Stimulated activated CD8-positive, alpha-beta memory T cell treated with anti-CD3 and anti-CD28 coated beads, Interleukin-15, amount 100 ng/mL, for 48 hours (primary cell): ENCODE data around the gene SYDE1.

Experiments
- DNase-seq, 2 donors: peaks; one replicate each; pipeline ENCODE4 v3.0.0-alpha.2; 2020; ENCODE audit warnings: low read depth in 2 of 2

SYDE1 gene

GRCh38 chr19:15108145-15108844 is 1.1 kb downstream of the SYDE1 start:
- no peak for DNase-seq

DNA sequence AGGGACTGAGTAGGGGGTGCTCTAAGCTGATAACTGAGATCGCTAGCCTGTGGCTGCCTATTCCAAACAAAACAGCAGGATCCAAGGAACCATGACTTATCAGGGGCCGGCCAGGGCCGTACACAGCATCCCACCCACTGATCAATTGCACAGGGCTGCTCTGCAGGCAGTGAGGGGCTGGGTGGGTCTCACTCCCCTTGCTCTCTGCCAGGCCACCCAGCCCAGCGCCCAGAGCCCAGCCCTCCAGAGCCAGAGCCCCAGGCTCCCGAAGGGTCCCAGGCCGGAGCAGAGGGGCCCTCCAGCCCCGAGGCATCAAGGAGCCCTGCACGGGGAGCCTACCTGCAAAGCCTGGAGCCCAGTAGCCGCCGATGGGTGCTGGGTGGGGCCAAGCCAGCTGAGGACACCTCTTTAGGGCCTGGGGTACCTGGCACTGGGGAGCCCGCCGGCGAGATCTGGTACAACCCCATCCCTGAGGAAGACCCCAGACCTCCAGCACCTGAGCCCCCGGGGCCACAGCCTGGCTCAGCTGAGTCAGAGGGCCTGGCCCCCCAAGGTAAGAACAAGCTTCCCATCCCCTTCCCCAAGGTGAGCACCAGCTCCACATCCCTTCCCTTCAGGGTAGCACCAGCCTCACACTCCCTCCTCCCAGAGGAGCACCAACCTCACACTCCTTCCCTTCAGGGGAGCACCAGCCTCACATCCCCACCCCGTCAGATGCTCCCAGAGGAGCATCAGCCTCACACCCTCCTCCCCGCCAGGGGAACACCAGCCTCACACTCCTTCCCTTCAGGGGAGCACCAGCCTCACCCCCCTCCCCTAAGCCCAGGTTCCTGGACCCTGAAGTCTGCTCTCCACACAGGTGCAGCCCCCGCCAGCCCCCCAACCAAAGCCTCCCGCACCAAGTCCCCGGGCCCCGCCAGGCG is 1.9 kb downstream of the SYDE1 start:
- no peak for DNase-seq

- no peak for DNase-seq
Measured at GRCh38 chr19:15109768-15110417, 2.7 kb downstream of the SYDE1 start.

DNA sequence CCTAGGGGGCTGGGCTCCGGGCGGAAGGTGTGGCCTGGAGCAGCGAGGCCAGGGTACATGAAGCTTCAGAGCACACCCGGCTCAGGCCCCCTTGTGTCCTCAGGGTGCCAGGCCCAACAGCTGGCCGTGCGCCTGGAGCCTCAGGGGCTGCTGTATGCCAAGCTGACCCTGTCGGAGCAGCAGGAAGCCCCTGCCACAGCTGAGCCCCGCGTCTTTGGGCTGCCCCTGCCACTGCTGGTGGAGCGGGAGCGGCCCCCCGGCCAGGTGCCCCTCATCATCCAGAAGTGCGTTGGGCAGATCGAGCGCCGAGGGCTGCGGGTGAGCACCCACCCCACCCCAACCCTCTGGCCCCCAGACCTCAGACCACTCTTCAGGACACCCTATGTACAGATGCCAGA is 3.2 kb downstream of the SYDE1 start:
- no peak for DNase-seq

- DNase-seq: no peak
Measured at GRCh38 chr19:15111758-15112157, 4.6 kb downstream of the SYDE1 start.

GRCh38 chr19:15112385-15112784 is 5.2 kb downstream of the SYDE1 start:
- no peak for DNase-seq

- no peak for DNase-seq
Measured at GRCh38 chr19:15113245-15114152, 6.3 kb downstream of the SYDE1 start.

GRCh38 chr19:15114153-15114540 is 6.9 kb downstream of the SYDE1 start:
- DNase-seq: no peak

DNA sequence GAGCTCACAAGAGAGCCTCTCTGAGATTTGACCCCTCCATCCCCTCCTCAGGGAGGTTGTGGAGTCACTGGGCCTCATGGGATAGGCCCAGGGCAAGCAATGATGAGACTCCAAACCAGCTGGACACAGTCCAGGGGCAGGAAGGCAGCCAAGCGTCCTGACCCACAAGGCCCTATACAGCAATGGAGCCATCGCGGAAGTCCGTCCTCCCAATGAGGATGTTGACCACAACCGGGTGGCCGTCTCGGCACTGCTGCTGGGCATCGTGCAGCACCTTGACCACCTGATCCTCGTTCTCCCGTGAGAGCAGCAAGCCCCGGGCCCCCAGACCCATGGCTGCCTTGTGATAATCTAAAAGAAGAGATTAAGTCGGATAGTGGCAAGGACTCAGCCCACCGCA is 7.9 kb downstream of the SYDE1 start:
- no peak for DNase-seq

DNA sequence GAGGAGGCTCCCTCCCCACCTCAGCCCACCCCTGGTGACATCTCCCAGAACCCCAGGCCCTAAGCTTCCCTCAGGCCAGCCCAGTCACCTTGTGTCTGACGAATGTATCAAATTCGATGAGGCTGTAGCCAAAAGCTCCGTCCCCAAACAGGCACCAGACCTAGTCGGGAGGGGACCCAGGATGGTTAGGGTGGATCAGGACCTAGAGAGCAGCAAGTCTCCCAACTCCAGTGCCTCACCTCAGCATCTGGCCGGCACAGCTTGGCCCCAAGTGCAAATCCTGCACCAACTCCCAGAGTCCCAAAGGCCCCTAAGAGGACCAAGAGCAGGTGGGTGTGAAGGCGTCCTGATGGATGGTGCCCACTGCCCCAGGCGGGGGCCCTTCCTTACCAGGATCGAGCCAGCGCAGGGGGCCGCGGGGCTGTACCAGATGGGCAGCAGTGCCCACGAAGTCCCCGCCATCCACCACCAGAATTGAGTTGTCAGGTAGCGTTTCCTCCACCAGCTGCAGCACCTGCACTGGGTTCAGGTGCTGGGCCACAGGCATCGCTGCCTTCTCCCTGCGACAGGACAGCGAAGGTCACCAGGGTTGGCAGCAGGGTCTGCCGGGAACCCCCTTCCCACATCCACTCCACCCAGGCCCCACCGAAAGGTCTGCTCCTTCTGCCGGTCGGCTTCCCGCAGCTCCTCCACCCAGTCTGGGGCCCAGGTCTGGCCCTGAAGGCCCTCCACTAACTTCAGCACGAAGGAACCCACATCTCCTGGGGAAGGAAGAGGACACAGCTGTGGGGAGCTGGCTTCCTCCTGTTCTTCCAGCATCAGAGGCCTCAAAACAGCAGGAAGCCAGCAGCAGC is 8.8 kb downstream of the SYDE1 start:
- DNase-seq: no peak

- DNase-seq: no peak
Measured at GRCh38 chr19:15116856-15117255, 9.7 kb downstream of the SYDE1 start.

- no peak for DNase-seq
Measured at GRCh38 chr19:15118248-15118647, 11.0 kb downstream of the SYDE1 start.

DNA sequence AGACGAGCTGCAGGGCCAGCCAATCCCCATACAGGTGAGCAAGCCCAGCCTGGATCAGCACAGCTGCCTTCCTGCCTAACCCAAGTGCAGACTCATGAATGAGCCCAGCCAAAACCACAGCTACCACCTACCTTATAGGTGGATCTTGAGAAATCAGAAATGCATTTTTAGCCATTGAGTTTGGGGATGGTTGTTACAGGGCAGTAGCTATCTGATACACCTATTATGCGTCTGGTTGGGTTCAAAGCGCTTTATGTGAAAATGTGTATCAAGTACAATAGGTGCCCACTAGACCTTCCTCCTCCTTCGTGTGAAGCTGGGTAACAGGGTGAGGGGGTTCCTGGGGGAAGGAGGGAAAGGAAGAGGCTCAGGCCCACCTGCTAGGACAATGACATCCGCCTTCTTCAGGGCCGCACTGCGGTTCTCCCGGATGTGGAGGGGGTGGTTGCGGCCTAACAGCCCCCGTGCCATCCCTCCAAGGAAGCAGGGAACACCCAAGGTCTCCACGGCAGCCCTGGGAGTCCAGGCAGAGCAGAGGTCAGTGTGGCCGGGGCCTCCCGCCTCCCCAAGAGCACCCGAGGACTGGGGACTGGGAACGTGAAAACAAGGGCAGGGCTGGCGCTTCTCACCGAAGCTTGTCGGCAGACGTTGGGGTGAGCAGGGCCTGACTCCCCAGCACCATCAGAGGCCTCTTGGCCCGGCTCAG is 11.7 kb downstream of the SYDE1 start:
- no peak for DNase-seq

DNA sequence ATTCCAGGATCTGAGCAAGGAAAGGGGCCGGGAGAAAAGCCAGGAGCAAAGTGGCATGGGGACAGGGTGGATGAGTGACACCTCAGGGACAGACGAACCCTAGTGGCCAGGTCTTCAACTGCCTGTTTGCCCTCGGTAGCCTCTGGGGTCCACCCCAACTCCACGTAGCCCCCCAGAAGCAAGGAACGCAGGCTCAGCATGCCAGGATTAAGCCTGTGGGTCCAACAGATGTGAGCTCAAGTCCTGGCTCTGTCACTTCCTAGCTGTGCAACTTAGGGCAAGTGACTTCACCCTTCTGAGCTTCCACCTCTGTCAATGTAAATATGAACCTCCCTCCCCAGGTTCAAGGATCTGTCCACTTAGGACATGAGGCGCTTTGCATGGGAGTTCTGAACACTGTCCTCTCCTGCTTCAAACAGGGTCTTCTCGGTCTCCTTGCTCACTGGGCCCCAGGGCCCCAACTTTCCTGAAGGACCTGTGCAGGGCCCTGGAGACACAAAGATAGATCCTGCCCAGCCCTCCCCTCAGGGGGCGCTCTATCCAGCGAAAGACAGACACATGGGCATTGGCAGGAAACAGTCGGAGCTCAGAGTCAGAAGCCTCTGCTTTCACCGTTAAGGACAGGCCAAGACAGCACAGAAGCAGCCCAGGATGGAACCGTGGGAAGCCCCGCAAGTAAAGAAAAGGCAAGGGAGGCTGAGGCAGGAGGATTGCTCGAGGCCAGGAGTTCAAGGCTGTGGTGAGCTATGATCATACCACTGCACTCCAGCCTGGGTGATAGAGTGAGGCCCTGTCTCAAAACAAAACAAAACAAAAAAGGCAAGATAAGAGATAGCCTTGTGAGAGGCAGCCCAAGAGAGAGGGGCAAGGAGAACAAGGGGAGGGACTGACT is 13.2 kb downstream of the SYDE1 start:
- no peak for DNase-seq

DNA sequence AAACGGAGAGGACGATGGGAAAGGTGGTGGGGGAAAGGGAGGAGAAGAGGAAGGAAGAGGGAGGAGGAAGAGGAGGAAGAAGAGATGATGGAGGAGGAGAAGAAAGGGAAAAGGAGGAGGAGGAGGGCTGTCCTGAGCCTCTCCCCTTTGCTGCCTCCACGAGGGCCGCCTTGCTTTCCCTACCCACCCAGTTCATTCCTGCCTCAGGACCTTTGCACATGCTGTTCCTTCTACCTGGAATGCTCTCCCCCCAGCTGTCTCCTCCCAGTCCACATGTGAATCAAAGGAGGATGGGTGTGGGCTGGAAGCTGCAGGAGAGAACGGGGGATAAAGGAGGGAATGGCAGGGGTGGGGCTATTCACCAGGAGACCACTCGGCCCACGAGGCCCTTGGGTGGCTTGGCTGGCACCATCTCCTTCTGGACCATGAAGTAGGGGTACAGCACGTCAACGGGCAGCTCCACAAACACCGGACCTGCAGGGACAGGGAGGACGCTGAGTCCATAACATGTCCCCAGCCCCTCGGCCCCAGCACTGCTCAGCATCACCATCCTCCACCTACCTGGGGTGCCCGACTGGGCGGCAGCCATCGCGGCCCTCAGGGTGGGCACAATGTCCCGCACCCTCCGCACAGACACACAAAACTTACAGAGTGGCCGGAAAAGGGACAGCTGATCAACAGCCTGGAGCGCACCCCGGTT is 15.3 kb downstream of the SYDE1 start:
- no peak for DNase-seq

GRCh38 chr19:15123031-15123890 is 16.1 kb downstream of the SYDE1 start:
- DNase-seq: no peak

GRCh38 chr19:15123900-15124299 is 16.7 kb downstream of the SYDE1 start:
- DNase-seq: no peak
